ENCODE data around the gene NEMP2. TPM values are rescaled to one million over a fixed set of nuclear protein-coding genes. Genes with fewer than 3 reads are reported as not detected.

Gene NEMP2
- total and polyA plus RNA-seq, 2 of the 8 experiments (the other 6 are each of a cell fraction or from before 2014, with no cell fraction given): 3.1 to 5.3 TPM

DNA sequence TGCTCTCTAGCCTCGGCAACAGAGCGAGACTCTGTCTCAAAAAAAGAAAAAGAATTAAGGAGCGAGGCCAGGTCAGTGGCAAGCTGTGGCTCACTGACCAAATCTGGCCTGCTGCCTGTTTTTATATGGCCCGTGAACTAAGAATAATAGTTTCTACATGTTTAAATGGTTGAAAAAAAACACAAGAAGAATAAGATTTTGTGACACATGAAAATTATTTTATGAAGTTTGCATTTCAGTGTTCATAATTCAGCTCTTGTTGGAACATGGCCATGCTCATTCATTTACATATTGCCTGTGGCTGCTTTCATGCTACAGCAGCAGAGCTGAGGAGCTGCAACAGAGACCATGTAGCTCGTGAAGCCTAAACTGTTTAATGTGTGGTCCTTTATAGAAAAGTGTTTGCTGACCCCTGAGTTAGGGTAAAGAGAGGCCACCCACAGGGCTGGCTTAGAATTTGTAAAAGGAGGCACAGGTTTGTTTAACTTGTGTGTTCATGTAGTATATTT is 66.9 kb downstream of the NEMP2 start (continued):
- no peak for TF ChIP-seq HDAC6 (IDR thresholded peaks at IDR 0.05; ENCODE audit: low read depth, low read length)
- TF ChIP-seq, protein P1, sequence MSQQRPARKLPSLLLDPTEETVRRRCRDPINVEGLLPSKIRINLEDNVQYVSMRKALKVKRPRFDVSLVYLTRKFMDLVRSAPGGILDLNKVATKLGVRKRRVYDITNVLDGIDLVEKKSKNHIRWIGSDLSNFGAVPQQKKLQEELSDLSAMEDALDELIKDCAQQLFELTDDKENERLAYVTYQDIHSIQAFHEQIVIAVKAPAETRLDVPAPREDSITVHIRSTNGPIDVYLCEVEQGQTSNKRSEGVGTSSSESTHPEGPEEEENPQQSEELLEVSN (IDR thresholded peaks at IDR 0.05): no peak

All from H1 (cell line).